ENCODE measurements around the gene ZNF281.

Gene ZNF281, protein sequence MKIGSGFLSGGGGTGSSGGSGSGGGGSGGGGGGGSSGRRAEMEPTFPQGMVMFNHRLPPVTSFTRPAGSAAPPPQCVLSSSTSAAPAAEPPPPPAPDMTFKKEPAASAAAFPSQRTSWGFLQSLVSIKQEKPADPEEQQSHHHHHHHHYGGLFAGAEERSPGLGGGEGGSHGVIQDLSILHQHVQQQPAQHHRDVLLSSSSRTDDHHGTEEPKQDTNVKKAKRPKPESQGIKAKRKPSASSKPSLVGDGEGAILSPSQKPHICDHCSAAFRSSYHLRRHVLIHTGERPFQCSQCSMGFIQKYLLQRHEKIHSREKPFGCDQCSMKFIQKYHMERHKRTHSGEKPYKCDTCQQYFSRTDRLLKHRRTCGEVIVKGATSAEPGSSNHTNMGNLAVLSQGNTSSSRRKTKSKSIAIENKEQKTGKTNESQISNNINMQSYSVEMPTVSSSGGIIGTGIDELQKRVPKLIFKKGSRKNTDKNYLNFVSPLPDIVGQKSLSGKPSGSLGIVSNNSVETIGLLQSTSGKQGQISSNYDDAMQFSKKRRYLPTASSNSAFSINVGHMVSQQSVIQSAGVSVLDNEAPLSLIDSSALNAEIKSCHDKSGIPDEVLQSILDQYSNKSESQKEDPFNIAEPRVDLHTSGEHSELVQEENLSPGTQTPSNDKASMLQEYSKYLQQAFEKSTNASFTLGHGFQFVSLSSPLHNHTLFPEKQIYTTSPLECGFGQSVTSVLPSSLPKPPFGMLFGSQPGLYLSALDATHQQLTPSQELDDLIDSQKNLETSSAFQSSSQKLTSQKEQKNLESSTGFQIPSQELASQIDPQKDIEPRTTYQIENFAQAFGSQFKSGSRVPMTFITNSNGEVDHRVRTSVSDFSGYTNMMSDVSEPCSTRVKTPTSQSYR

DNA sequence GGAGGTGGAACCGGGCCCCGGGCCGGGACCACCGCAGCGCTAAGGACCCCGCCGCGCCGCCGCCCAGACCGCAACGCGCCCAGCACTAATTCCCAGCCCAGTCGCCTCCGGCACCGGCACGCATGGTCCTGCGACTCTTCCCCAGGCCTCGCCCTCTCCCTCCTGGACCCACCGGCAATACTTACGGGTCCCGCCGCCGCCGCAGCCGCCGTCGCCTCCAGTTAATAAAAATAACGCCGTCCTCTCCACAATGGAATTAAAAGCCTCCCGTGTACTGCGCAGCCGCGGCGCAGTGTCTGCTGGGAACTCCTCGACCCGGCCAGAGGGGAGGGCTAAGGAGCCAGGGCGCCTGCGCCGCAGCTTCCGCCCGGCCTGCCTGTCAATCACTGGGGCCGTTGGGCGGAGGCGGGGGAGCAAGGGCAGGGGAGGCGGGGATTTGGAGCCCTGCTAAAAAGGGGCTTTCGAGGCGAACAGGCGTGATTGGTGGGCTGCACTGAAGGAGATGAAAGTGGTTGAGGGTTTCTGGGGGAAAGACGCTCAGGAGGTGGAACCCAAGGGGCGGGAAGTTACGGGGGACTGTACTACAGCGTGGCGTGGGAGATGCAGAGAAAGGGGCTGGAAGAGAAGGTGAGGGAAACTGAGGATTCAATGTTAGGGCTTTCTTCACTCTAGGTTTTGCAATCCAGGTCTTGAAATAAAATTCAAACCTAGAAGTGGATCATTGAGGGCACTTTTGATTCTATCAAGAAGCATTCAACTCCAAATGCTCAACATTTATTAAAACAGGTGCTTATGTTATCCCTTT lies at the start of gene ZNF281:
Gene ZNF281, minus strand, starts transcription at position 276 of the 805 bp plus-strand sequence. CDS start 331 bp downstream, outside the sequence.
- DNase-seq (ENCODE audit: extremely low read depth, low read depth) = peak; percentile 83
- TF ChIP-seq, protein P1, sequence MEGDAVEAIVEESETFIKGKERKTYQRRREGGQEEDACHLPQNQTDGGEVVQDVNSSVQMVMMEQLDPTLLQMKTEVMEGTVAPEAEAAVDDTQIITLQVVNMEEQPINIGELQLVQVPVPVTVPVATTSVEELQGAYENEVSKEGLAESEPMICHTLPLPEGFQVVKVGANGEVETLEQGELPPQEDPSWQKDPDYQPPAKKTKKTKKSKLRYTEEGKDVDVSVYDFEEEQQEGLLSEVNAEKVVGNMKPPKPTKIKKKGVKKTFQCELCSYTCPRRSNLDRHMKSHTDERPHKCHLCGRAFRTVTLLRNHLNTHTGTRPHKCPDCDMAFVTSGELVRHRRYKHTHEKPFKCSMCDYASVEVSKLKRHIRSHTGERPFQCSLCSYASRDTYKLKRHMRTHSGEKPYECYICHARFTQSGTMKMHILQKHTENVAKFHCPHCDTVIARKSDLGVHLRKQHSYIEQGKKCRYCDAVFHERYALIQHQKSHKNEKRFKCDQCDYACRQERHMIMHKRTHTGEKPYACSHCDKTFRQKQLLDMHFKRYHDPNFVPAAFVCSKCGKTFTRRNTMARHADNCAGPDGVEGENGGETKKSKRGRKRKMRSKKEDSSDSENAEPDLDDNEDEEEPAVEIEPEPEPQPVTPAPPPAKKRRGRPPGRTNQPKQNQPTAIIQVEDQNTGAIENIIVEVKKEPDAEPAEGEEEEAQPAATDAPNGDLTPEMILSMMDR (IDR thresholded peaks at IDR 0.05; ENCODE audit: low read depth, low read length) = no peak

DNA sequence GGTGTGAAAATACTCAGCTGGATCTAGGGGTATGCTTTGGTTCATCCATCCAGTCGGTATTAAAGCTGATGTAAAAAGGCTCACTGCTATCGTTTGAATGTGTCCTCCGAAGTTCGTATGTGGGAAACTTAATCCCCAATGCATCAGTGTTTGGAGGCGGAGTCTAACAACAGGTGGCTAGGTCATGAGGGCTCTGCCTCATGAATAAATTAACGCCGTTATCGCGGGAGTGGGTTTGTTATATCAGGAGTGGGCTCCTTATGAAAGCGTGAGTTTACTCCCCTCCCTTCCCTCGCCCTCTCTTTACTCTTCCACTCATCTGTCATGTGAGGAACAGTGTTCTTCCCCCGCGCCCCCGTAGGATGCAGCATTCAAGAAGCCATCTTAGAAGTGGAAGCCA lies 48.9 kb upstream of the ZNF281 start:
- TF ChIP-seq, protein P1 (IDR thresholded peaks at IDR 0.05; ENCODE audit: low read depth, low read length) = no peak
- DNase-seq (ENCODE audit: extremely low read depth, low read depth) = no peak

DNA sequence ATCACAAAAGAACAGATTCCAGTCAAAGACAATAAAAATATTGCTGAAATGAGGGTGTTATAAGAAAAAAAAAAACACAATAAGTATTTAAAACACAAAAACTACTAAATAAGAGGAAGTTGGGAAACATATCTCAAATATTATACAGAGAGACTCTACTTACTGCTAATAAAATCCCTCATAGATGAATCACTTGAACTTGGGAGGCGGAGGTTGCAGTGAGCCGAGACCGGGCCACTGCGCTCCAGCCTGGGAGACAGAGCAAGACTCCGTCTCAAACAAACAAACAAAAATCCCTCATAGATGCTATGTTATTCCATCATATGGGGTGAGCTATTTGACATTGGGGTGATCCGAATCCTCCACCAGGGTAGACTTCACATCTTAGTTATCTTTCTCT lies 48.0 kb upstream of the ZNF281 start:
- no peak for DNase-seq (ENCODE audit: extremely low read depth, low read depth)
- TF ChIP-seq, protein P1 (IDR thresholded peaks at IDR 0.05; ENCODE audit: low read depth, low read length) = no peak

DNA sequence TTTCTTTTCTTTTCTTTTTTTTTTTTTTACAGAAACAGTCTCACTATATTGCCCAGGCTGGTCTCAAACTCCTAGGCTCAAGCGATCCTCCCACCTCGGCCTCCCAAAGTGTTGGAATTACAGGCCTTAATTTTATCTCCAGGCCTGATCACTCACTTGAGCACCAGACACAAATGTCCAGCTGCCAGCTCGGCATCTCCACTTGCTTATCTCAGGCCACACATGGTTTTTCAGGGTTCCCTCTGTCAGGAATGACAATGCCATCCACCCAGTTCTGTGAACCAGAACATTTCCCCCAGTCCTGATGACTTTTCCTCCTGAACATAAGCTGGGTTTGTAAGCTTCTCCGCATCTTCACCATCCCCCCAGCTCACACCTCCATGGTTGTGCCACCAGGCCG lies 44.6 kb upstream of the ZNF281 start:
- no peak for DNase-seq (ENCODE audit: extremely low read depth, low read depth)
- TF ChIP-seq, protein P1 (IDR thresholded peaks at IDR 0.05; ENCODE audit: low read depth, low read length) = no peak

DNA sequence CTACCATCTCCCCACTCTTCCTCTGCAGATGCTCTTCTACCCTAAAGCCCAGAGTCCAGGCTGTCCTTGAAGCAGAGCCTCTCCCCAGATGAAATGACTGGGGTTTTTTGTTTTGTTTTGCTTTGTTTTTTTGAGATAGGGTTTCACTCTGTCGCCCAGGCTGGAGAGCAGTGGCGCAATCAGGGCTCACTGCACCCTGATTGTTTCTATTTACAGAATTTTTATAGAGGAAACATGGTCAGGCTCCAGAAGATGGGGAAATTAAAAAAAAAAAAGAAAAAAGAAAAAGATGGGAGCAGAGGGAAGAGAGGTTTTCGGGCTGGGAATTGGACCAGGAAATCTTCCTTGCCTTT lies 43.7 kb upstream of the ZNF281 start:
- TF ChIP-seq, protein P1 (IDR thresholded peaks at IDR 0.05; ENCODE audit: low read depth, low read length) = no peak

DNA sequence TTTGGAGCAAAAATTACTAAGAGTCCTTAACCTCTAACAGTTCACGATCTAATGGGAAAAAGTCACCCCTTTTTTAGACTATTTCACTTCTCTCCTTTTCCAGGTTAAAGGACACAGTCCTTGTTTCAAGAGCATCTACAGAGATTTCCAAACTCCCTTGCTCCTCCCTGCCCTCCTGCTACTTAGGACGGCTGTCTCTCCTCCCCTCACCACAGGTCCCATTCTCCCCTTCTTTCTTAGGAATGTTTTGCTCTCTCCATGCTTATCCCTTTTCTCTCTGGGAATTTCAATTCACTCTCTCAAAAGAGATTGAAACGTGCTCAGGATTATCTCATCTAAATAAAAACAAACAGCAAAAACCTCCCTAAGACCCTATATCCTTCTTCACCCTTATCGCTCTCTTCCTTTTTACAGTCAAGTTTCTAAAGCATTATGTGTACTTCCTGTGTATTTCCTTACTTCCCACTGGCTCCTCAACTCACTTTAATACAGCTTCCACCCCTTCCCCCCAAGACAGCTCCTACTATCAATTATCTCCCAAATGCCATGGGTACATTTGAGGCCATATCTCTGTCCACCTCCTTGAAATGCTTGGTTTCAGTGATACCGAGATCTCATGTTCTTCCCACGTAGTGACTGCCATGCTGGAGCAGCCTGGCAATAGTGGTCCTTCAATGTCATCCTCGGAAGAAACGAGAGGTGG lies 43.2 kb upstream of the ZNF281 start:
- TF ChIP-seq, protein P1 (IDR thresholded peaks at IDR 0.05; ENCODE audit: low read depth, low read length) = no peak
- DNase-seq (ENCODE audit: extremely low read depth, low read depth) = no peak

More for the DNA sequence above, 43.7 kb upstream of the ZNF281 start:
- DNase-seq (ENCODE audit: extremely low read depth, low read depth) = peak; percentile 24
